ENCODE data around the gene LDLRAD2. TPM values are rescaled to one million over a fixed set of nuclear protein-coding genes. Genes with fewer than 3 reads are reported as not detected.

Gene LDLRAD2
- total and polyA plus RNA-seq, 8 donors, result 0.05 to 3.0 (median 0.09) TPM; not detected in 1

DNA sequence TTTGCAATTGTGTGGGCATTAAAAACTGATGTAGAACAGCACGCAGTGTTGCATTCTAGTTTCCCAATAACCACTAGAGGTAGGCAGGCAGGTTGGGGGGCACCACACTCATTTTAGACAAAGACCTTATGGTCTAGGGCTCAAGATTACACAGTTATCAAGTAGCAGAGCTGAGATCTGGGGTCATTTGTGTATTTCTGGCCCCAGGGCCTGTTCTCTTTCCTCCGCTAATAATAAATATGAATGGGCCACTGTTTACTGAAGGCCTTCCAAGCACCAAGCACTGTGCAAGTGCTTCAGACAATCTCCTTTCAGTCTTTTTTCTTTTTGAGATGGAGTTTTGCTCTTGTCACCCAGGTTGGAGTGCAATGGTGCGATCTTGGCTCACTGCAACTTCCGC lies 23.9 kb downstream of the LDLRAD2 start:
- FAIRE-seq (no peak), ATAC-seq (no peak), DNase-seq (no peak)
- no peak for TF ChIP-seq CTCF (IDR thresholded peaks at IDR 0.05)
- H3K36me3 ChIP-seq, result peaks cover 0 to 39% (median 6%) of the 10 kb centered on the region in 3 donors
- WGBS, 2 donors, result 98 to 99% methylated on average over 4 of the region's 4 CpGs
- no peaks in the 10 kb centered on the region for H3K27me3 ChIP-seq
- H3K27ac ChIP-seq, result no peak overlapping the region
- no peaks in the 10 kb centered on the region for H3K4me1 ChIP-seq
- no peaks in the 10 kb centered on the region for H3K9me3 ChIP-seq
- intact Hi-C loops (cut with DNase I), result no loop called here
- H3K4me3 ChIP-seq, result no peak overlapping the region

DNA sequence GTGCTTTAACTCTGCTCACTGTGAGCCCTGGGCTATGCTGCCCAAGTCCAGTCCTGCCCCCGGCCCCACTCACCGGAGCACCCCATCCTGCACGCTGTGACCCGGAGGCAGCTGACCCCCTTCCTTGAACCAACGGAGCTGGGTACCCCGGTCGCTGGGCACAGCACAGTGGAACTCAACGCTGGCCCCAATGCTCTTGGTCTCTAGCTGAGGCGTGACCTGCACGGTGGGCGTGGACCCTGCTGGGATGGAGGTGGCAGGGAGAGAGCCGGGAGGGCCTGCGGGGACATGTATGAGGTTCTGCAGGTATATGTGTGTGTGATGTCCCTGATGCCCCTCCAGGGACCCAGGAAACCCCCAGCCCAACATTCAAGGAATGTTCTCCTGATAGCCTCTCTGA lies 24.7 kb downstream of the LDLRAD2 start:
- TF ChIP-seq CTCF (IDR thresholded peaks at IDR 0.05), result no peak
- 93 to 97% methylated on average over 13 of the region's 13 CpGs for whole genome bisulfite sequencing, 2 donors
- no peaks in the 10 kb centered on the region for H3K9me3 ChIP-seq
- H3K4me1 ChIP-seq, result no peaks in the 10 kb centered on the region
- no peak overlapping the region for H3K4me3 ChIP-seq
- no peak overlapping the region for H3K27ac ChIP-seq
- intact Hi-C loops (cut with DNase I), result no loop called here
- ATAC-seq, result no peak
- FAIRE-seq, result no peak
- peaks cover 0 to 43% (median 6%) of the 10 kb centered on the region in 3 donors for H3K36me3 ChIP-seq
- DNase-seq, result peak in 1 of 6 donors; percentile 12
- no peaks in the 10 kb centered on the region for H3K27me3 ChIP-seq

DNA sequence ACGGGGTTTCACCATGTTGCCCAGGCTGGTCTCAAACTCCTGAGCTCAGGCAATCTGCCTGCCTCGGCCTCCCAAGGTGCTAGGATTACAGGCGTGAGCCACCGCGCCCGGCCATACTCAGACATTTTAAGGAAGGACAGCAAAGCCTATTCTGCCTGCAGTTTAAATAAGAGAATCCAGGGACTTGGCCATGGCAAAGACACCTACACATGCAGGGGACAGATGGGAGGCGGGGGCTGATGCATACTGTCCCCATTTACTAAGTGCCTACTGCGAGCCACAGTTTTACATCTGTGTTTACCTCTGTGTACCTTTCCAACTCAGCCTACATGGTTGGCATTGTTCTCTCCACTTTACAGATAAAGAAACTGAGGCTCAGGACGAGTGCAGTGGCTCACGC lies 25.4 kb downstream of the LDLRAD2 start:
- ATAC-seq (no peak), FAIRE-seq (no peak), DNase-seq (no peak)
- Histone ChIP-seq H3K27ac (no peak overlapping the region), H3K4me1 (no peaks in the 10 kb centered on the region), H3K27me3 (no peaks in the 10 kb centered on the region), H3K9me3 (no peaks in the 10 kb centered on the region), H3K4me3 (no peak overlapping the region), H3K36me3 (peaks cover 0 to 50% (median 6%) of the 10 kb centered on the region in 3 donors)
- 97 to 98% methylated on average over 10 of the region's 10 CpGs for WGBS, 2 donors
- intact Hi-C loops (cut with DNase I), result no loop called here
- no peak for TF ChIP-seq CTCF (IDR thresholded peaks at IDR 0.05)

- WGBS, 2 donors, result 90 to 94% methylated on average over 23 of the region's 23 CpGs
- H3K27ac ChIP-seq, result no peak overlapping the region
- TF ChIP-seq CTCF (IDR thresholded peaks at IDR 0.05), result no peak
- no peaks in the 10 kb centered on the region for H3K27me3 ChIP-seq
- no peak for ATAC-seq
- no peaks in the 10 kb centered on the region for H3K9me3 ChIP-seq
- DNase-seq, result peak in 3 of 6 donors; percentile 11 to 69 (median 22)
- H3K4me1 ChIP-seq, result no peaks in the 10 kb centered on the region
- FAIRE-seq, result no peak
- H3K36me3 ChIP-seq, result peaks cover 0 to 53% (median 9%) of the 10 kb centered on the region in 3 donors
- no peak overlapping the region for H3K4me3 ChIP-seq
- intact Hi-C loops (cut with DNase I), result no loop called here
Measured at GRCh38 chr1:21838359-21839157, 26.5 kb downstream of the LDLRAD2 start.
